PFSK-1 (cell line): ENCODE data around the gene DDX52.

ENCODE experiments used
- FOXP2 ChIP-seq: optimal IDR thresholded peaks from 2 replicates; pipeline ENCODE3; 2011; ENCODE audit warnings: borderline replicate concordance, control low read depth, inconsistent platforms; ENCODE audit not compliant: insufficient read depth; ENCODE audit errors: extremely low read length, extremely low read depth
- POLR2AphosphoS5 ChIP-seq: IDR thresholded peaks from 2 replicates; pipeline ENCODE4 v1.6.1; 2012; ENCODE audit warnings: low read depth, mild to moderate bottlenecking, control low read depth, low read length, moderate library complexity
- REST ChIP-seq, 2 experiments: IDR thresholded peaks; 2 replicates each; pipeline versions ENCODE4 v1.6.1 to v1.8.0; 2011 to 2012; ENCODE audit warnings: low read depth in 2 of 2, low read length in 2 of 2, control low read depth in 1 of 2, inconsistent platforms in 1 of 2, mild to moderate bottlenecking in 1 of 2, moderate library complexity in 1 of 2; ENCODE audit not compliant: insufficient read depth in 1 of 2
- SIN3A ChIP-seq: IDR thresholded peaks from 2 replicates; pipeline ENCODE4 v1.6.1; 2012; ENCODE audit warnings: mild to moderate bottlenecking, low read length, moderate library complexity, borderline replicate concordance; ENCODE audit not compliant: insufficient read depth
- TAF1 ChIP-seq: IDR thresholded peaks from 2 replicates; pipeline ENCODE4 v1.6.1; 2012; ENCODE audit warnings: low read length, control low read depth, borderline replicate concordance; ENCODE audit not compliant: insufficient read depth

DDX52 gene

GRCh38 chr17:37671028-37671823 lies 28.0 kb upstream of the DDX52 start:
- TF ChIP-seq REST (IDR thresholded peaks at IDR 0.05; ENCODE audit: insufficient read depth in 1 of 2, low read depth in 2 of 2, low read length in 2 of 2) (no peak), SIN3A (no peak), POLR2AphosphoS5 (no peak), TAF1 (no peak), FOXP2 (no peak)

DNA sequence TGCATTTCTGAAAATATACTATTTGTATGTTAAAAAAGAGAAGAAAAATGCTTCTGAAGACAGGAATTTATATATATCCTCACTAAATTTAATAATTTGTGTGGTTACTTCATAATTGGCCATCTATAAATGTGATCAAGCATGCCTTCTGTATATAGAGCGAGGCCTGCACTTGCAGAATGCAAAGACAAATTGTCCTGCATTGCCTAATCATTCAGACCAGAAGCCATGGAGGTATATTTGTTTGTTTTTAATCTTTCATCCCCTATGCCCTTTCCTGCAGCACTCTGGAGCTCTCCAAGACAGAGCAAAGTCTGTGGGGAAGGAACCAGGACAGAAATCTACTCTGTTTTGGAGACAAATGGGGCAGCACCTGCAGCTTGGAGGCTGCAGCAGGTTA lies 23.8 kb upstream of the DDX52 start:
- TF ChIP-seq SIN3A (no peak), FOXP2 (no peak), TAF1 (no peak), POLR2AphosphoS5 (no peak), REST (IDR thresholded peaks at IDR 0.05; ENCODE audit: insufficient read depth in 1 of 2, low read depth in 2 of 2, low read length in 2 of 2) (no peak)

- TF ChIP-seq SIN3A (no peak), REST (IDR thresholded peaks at IDR 0.05; ENCODE audit: insufficient read depth in 1 of 2, low read depth in 2 of 2, low read length in 2 of 2) (no peak), POLR2AphosphoS5 (no peak), TAF1 (no peak), FOXP2 (no peak)
Observed at GRCh38 chr17:37664214-37664613, 21.0 kb upstream of the DDX52 start.

DNA sequence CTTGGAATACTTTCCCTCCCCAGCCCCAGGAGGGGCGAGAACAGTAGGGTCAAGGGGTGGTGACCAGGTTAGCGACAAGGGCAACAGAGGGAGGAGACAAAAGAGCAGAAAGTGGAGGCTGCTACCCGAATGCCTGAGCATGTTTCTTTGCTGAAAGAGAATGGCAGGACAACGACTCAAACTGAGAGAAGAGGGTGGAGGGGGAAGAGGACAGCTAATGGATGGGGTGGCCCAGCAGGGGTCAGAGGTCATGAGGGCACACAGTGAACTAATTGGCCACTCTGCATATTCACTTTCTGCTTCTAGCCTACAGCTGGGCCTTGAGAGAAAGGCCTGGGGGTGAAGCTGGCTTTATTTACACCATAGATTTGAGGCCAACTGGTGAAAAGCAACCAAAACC lies 19.1 kb upstream of the DDX52 start:
- TF ChIP-seq SIN3A (no peak), TAF1 (no peak), REST (IDR thresholded peaks at IDR 0.05; ENCODE audit: insufficient read depth in 1 of 2, low read depth in 2 of 2, low read length in 2 of 2) (no peak), FOXP2 (no peak), POLR2AphosphoS5 (no peak)

DNA sequence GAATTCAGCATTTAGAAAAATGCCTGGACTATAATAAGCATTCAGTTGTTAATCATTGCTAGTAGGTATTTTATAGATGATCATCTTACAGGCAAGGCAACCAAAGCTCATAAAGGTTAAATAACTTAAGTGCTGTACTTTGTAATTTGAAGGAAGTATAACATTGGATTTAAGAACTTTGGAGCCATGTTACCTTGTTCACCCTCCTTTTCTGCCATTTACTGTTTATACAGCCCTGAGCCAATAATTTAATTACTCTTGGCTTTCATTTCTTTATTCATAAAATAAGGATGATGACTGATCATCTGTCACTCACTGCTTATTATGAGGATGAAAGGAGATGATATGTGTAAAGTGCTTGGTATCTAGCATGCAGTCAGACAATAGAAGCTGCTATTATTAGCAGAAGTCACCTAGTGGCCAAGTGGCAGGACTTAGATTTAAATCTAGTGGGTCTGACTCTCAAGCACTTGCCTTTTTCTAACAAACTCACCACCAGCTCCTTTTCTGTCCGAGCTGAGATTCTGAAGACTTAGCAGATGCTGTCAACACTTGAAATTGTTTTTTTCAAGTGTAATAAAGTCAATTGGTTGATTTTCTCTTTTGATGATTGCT lies 18.3 kb upstream of the DDX52 start:
- TF ChIP-seq REST (IDR thresholded peaks at IDR 0.05; ENCODE audit: insufficient read depth in 1 of 2, low read depth in 2 of 2, low read length in 2 of 2) = no peak
